Measurements from ENCODE around the gene RAB11A.

Gene RAB11A

GRCh38 chr15:65885668-65886218 is 16.5 kb downstream of the RAB11A start:
- DNase-seq (ENCODE audit: low spot score): no peak

GRCh38 chr15:65887565-65887964 is 18.3 kb downstream of the RAB11A start:
- peak; percentile 70 for DNase-seq (ENCODE audit: low spot score)

GRCh38 chr15:65888981-65889380 is 19.7 kb downstream of the RAB11A start:
- peak; percentile 45 for DNase-seq (ENCODE audit: low spot score)

DNA sequence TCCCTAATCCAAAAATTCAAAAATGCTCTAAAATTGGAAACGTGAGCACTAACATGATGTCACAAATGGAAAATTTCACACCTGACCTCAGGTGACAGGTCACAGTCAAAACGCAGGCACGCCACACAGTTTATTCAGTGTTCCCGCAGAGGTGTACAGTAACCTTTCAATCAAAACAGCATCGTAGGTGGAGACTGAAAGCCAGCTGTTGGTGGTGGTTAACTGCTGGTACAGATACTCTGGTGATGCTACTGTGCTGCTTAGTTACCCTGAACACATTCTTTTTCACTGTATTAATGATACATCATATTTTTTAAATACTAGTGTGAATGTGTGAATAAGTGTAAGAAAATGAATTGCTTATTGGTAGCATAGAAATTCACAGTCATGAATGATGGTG is 23.8 kb downstream of the RAB11A start:
- DNase-seq (ENCODE audit: low spot score): no peak

GRCh38 chr15:65896236-65896635 is 26.9 kb downstream of the RAB11A start:
- no peak for DNase-seq (ENCODE audit: low spot score)

GRCh38 chr15:65900488-65900887 is 31.2 kb downstream of the RAB11A start:
- no peak for DNase-seq (ENCODE audit: low spot score)

GRCh38 chr15:65901336-65901735 is 32.0 kb downstream of the RAB11A start:
- no peak for DNase-seq (ENCODE audit: low spot score)

DNA sequence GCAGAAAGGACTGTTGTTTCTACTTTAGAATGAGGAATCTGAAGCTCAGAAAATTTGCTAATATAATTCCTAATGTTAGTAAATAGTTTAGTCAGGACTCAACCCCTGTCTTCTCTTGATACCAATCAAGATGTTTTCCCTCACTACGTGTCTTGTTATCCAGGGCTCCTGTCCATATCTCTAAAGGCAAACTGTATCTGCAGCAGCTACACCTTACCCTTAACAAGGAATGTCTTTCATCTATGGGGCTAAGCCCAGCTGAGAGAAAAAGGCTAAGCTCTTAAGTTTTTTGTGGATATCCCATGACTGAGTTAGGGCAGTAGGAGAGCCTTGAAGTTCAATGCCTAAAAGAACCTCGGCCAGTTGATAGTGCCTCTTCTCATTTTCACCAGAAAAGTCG is 32.5 kb downstream of the RAB11A start:
- DNase-seq (ENCODE audit: low spot score): no peak

DNA sequence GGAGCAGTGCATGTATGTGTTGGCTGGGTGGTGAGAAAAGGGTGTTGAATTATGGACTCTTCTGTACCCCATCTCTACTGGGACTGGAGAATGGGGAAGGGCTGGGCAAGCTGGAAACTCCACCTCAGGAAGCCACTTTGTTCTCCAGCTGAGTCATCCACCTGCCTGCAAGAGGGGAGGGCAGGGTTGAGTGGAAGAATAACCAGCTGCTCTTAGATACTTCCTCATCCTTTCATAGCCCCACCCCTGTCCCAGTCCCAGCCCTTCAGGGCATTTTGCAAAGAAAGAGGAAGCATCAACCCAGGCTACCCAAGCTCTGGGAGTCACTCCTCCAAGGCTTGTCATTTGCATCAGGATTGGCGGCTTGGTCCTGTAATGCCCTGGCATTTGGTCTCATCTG is 33.1 kb downstream of the RAB11A start:
- DNase-seq (ENCODE audit: low spot score): peak; percentile 16

GRCh38 chr15:65903296-65904073 is 34.2 kb downstream of the RAB11A start:
- no peak for DNase-seq (ENCODE audit: low spot score)

- no peak for DNase-seq (ENCODE audit: low spot score)
Measured at GRCh38 chr15:65904301-65904700, 35.0 kb downstream of the RAB11A start.

- DNase-seq (ENCODE audit: low spot score): no peak
Measured at GRCh38 chr15:65906396-65906795, 37.1 kb downstream of the RAB11A start.

- DNase-seq (ENCODE audit: low spot score): no peak
Measured at GRCh38 chr15:65907661-65908060, 38.4 kb downstream of the RAB11A start.

GRCh38 chr15:65908876-65909275 is 39.6 kb downstream of the RAB11A start:
- DNase-seq (ENCODE audit: low spot score): no peak

GRCh38 chr15:65909831-65910230 is 40.5 kb downstream of the RAB11A start:
- DNase-seq (ENCODE audit: low spot score): no peak

- no peak for DNase-seq (ENCODE audit: low spot score)
Measured at GRCh38 chr15:65910341-65910740, 41.0 kb downstream of the RAB11A start.

DNA sequence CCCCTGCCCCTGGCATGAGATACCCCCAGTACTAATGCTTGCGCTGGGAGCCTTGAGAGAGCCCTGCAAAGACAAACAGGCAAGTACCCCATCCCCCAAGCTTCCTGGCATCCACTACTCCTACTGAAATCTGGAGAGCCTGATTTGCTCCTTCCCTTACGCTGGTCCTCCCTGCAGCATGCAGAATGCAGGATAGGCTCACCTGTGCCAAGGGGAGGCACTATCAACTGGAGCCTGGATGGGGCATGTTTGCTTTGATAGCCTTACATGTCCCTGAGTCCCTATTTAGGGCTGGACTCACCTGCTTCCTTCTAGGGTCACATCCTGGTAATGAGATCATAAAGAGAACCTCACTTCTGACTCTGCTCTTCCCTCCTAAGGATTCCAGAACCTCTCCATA is 42.9 kb downstream of the RAB11A start:
- no peak for DNase-seq (ENCODE audit: low spot score)

DNA sequence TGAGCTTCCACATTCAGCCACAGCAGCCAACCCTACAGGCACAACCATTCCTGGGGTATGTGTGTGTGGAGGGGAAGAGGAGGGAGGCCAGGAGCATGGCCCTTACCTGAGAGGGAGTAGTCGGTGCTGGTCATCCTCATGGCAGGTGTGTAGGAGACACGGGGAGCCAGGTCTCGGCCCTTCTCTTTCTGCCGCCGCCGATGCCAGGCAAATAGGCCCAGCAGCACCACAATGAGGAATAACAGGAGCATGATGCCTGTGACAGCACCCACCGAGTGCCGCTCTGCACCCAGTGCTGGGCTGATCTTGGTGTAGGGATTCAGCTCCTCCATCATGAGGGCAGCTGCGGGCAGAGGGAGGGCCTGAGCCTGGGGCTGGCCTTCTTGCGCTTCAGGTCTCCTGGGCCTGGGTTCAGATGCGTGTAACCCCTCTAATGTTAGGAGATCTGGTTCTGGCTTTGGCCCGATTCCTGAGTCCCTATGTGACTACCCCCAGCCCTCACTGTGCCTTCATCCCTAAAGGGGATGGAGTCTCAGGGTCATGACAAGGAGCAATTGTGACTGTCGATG is 44.4 kb downstream of the RAB11A start:
- DNase-seq (ENCODE audit: low spot score): no peak

- DNase-seq (ENCODE audit: low spot score): no peak
Measured at GRCh38 chr15:65914386-65914785, 45.1 kb downstream of the RAB11A start.

DNA sequence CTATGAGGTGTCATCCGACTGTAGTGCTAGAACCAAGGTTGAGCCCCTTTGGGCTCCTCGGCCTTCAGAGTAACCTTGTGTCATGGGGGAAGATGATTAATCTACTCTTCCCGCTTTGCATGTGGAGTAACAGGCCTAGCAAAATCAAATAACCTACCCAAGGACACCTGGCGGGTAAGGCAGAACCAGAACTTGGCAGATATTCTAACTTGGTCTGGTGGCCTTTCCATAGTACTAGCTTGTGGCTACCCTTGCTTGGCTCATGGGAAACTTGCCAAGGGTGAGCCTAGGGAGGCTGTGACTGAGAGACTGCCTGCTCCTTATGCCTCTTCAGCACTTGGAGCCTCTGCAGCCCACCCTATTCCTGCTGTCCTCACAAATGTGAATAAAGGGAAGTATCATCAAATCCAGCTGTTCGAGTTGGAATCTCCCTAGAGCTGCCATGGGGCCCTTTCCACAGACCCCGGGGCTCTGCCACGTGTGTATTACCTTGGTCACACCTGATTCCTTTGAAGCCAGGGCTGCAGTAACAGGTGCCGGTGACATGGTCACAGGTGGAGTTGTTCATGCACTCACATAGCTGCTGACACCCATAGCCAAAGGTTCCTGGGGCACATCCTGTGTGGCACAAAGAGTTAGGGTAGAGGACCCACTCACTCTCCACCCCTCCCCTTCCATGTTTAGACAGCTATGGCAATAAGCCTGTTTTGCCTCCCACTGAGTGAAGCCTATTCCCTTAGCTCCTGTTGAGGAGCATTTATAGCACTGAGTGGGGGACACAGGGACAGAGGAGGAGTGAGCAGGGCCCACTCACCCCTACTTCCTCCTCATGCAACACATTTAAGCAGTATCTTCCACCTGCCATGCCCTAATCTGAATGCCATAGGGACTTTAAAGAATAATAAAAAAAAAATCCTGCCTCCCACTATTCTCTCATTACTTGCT is 46.0 kb downstream of the RAB11A start:
- DNase-seq (ENCODE audit: low spot score): no peak

DNA sequence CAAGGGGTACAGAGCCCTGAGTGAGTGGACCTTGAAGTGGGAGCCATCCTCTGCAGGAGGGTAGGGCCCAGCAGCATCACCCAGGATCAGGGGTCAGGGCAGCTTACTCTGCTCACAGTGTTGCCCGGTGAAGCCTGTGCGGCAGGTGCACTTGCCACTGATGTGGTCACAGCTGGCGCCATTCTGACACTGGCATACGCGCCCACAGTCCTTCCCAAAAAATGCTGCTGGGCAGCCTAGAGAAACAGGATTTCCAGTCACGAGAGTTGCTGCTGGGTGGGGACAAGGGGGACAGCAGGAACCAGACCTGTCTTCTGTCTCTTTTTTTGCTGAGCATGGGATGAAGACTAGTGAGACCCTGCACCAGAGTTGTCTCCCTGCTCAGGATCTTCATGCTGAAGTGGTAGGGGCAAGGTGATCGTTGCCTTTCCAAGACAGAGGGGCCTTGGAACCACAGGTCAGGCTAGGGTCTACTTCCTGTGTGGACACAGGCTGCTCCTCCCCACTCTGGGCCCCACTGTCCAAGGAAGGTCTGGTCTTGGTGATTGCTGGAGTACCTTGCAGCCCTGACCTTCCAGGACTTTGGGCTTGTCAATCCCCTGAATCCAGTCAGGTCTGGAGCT is 46.9 kb downstream of the RAB11A start:
- no peak for DNase-seq (ENCODE audit: low spot score)

All from CD4-positive, alpha-beta T cell treated with Interleukin-15 for 4 hours (primary cell).